NT2/D1 (cell line): Measurements from ENCODE around the gene TEKT3.

ENCODE experiments used
- YY1 ChIP-seq: IDR thresholded peaks from 2 replicates; pipeline ENCODE4 v1.6.1; 2011; ENCODE audit not compliant: insufficient read length, insufficient read depth
- ZNF274 ChIP-seq: IDR thresholded peaks from 2 replicates; pipeline ENCODE4 v1.6.1; 2011; ENCODE audit warnings: mild to moderate bottlenecking, low read depth, low read length

- TF ChIP-seq YY1, result no peak
- TF ChIP-seq ZNF274, result no peak
Observed at GRCh38 chr17:15382914-15383313, 41.5 kb upstream of the TEKT3 start.
